ENCODE results near the gene NOL6. TPM values are rescaled to one million over a fixed set of nuclear protein-coding genes. Genes with fewer than 3 reads are reported as not detected.
"Not testable (repeated sequence)": the region's sequence is repeated elsewhere in the genome, so short reads cannot be mapped to it uniquely, and the experiment has no call there.

Gene NOL6
- total and polyA plus RNA-seq, 2 of the 8 experiments (the other 6 are each of a cell fraction or from before 2014, with no cell fraction given), result 44.0 to 55.0 TPM

- not testable (repeated sequence) for H3K27me3 ChIP-seq (replicated peaks in 1 of 4; ENCODE audit: control insufficient read depth in 3 of 4, extremely low read depth in 1 of 4, insufficient read depth in 3 of 4, low read length in 3 of 4)
Observed at GRCh38 chr9:33521861-33522260, 48.1 kb upstream of the NOL6 start.

DNA sequence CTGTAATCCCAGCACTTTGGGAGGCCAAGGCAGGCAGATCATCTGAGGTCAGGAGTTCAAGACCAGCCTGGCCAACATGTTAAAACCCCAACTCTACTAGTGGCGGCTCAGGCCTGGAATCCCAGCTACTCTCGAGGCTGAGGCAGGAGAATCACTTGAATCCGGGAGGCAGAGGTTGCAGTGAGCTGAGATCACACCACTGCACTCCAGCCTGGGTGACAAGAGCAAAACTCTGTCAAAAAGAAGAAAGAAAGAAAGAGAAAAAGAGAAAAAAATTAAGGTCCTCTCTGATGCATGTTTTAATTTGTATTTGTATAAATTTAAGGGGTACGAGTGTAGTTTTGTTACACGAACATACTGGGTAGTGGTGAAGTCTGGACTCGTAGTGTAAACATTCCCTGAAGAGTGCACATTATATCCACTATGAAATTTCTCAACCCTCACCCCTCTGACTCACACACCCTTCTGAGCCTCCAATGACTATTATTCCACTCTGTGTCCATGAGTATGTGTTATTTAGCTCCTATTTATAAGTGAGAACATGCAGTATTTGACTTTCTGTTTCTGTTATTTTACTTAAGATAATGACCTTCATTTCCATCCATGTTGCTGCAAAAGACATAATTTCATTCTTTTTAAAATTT, 44.3 kb upstream of the NOL6 start:
- POLR2A ChIA-PET (ENCODE audit: partially characterized antibody); H3K9me3 ChIP-seq (ENCODE audit: insufficient read depth in 2 of 2, low read depth in 1 of 2, low read length in 1 of 2); H3K4me3 ChIP-seq (ENCODE audit: extremely low read depth in 1 of 4, insufficient read depth in 2 of 4, low read depth in 3 of 4, low read length in 4 of 4); H3K27ac ChIP-seq (ENCODE audit: low read depth, low read length); H2BK5ac ChIP-seq (ENCODE audit: low read depth, low read length); DNase-seq (ENCODE audit: low read depth in 1 of 2, low spot score in 2 of 2); H3K4me1 ChIP-seq (replicated peaks in 1 of 4; ENCODE audit: control insufficient read depth in 3 of 4, insufficient read depth in 4 of 4, low read length in 3 of 4); H2AK5ac ChIP-seq (ENCODE audit: low read depth, low read length); H3K79me1 ChIP-seq (ENCODE audit: low read depth, low read length); H3K9ac ChIP-seq (replicated peaks in 1 of 4; ENCODE audit: extremely low read depth in 1 of 4, low read depth in 3 of 4, low read length in 3 of 4); FAIRE-seq; H4K5ac ChIP-seq (ENCODE audit: insufficient read length, low read depth, low read length); H4K91ac ChIP-seq (replicated peaks; ENCODE audit: insufficient read length, low read length); H2BK15ac ChIP-seq (ENCODE audit: low read length); H4K20me1 ChIP-seq (replicated peaks in 1 of 2; ENCODE audit: control insufficient read depth in 1 of 2, insufficient read depth in 2 of 2, low read length in 2 of 2); H3K18ac ChIP-seq (ENCODE audit: extremely low read depth, low read length); H2BK12ac ChIP-seq (ENCODE audit: low read depth, low read length); H2BK120ac ChIP-seq (replicated peaks; ENCODE audit: low read depth, low read length); H2BK20ac ChIP-seq (ENCODE audit: low read length); H3K27me3 ChIP-seq (replicated peaks in 1 of 4; ENCODE audit: control insufficient read depth in 3 of 4, extremely low read depth in 1 of 4, insufficient read depth in 3 of 4, low read length in 3 of 4); H3K4ac ChIP-seq (replicated peaks; ENCODE audit: insufficient read length, low read depth, low read length); H4K8ac ChIP-seq (ENCODE audit: extremely low read depth, insufficient read depth, low read length); H2AFZ ChIP-seq (ENCODE audit: low read length); H3K56ac ChIP-seq (replicated peaks; ENCODE audit: insufficient read length, low read depth, low read length); H3K23ac ChIP-seq (ENCODE audit: insufficient read length); H3K14ac ChIP-seq (ENCODE audit: insufficient read length); H3K36me3 ChIP-seq (ENCODE audit: control insufficient read depth in 2 of 4, insufficient read depth in 4 of 4, low read length in 3 of 4); H3K23me2 ChIP-seq (ENCODE audit: low read depth, low read length); H3K79me2 ChIP-seq (ENCODE audit: control insufficient read depth in 1 of 2, insufficient read depth in 2 of 2, low read length in 2 of 2); H3K4me2 ChIP-seq (ENCODE audit: insufficient read depth in 1 of 2, low read depth in 2 of 2, low read length in 2 of 2): not testable (repeated sequence)
- CTCF ChIA-PET (ENCODE audit: partially characterized antibody), result interaction anchor here (0.6 to 1.7 kb wide), 14 partner anchors 9 to 204 kb away, joined by 3 to 7 read pairs (median 3); partner anchors contain the start of gene AQP7
- 78% methylated on average over 6 of the region's 6 CpGs; no CpG with 5 or more reads in 1 of the 2 experiments for WGBS, 2 experiments (ENCODE audit: extremely low coverage in 1 of 2, insufficient coverage in 1 of 2, insufficient read length in 1 of 2, insufficient replicate concordance in 2 of 2, low coverage in 1 of 2, low lambda C conversion rate in 2 of 2, missing lambda C conversion rate in 1 of 2)

More at GRCh38 chr9:33521861-33522260, 48.1 kb upstream of the NOL6 start:
- H3K23ac ChIP-seq (ENCODE audit: insufficient read length); H2AFZ ChIP-seq (ENCODE audit: low read length); H3K4me2 ChIP-seq (ENCODE audit: insufficient read depth in 1 of 2, low read depth in 2 of 2, low read length in 2 of 2); H3K9me3 ChIP-seq (ENCODE audit: insufficient read depth in 2 of 2, low read depth in 1 of 2, low read length in 1 of 2); H2BK15ac ChIP-seq (ENCODE audit: low read length); H4K8ac ChIP-seq (ENCODE audit: extremely low read depth, insufficient read depth, low read length); H2BK5ac ChIP-seq (ENCODE audit: low read depth, low read length); H2BK20ac ChIP-seq (ENCODE audit: low read length); H3K14ac ChIP-seq (ENCODE audit: insufficient read length); H2AK5ac ChIP-seq (ENCODE audit: low read depth, low read length); H3K79me2 ChIP-seq (ENCODE audit: control insufficient read depth in 1 of 2, insufficient read depth in 2 of 2, low read length in 2 of 2); H3K4me1 ChIP-seq (replicated peaks in 1 of 4; ENCODE audit: control insufficient read depth in 3 of 4, insufficient read depth in 4 of 4, low read length in 3 of 4); H4K20me1 ChIP-seq (replicated peaks in 1 of 2; ENCODE audit: control insufficient read depth in 1 of 2, insufficient read depth in 2 of 2, low read length in 2 of 2); H3K27ac ChIP-seq (ENCODE audit: low read depth, low read length); H3K9ac ChIP-seq (replicated peaks in 1 of 4; ENCODE audit: extremely low read depth in 1 of 4, low read depth in 3 of 4, low read length in 3 of 4); POLR2A ChIA-PET (ENCODE audit: partially characterized antibody); FAIRE-seq; H2BK120ac ChIP-seq (replicated peaks; ENCODE audit: low read depth, low read length); H3K4me3 ChIP-seq (ENCODE audit: extremely low read depth in 1 of 4, insufficient read depth in 2 of 4, low read depth in 3 of 4, low read length in 4 of 4); H3K18ac ChIP-seq (ENCODE audit: extremely low read depth, low read length); DNase-seq (ENCODE audit: low read depth in 1 of 2, low spot score in 2 of 2); H3K79me1 ChIP-seq (ENCODE audit: low read depth, low read length); H2BK12ac ChIP-seq (ENCODE audit: low read depth, low read length); H3K36me3 ChIP-seq (ENCODE audit: control insufficient read depth in 2 of 4, insufficient read depth in 4 of 4, low read length in 3 of 4); H4K91ac ChIP-seq (replicated peaks; ENCODE audit: insufficient read length, low read length); H3K23me2 ChIP-seq (ENCODE audit: low read depth, low read length); H4K5ac ChIP-seq (ENCODE audit: insufficient read length, low read depth, low read length); H3K4ac ChIP-seq (replicated peaks; ENCODE audit: insufficient read length, low read depth, low read length); H3K56ac ChIP-seq (replicated peaks; ENCODE audit: insufficient read length, low read depth, low read length): not testable (repeated sequence)
- 78% methylated on average over 6 of the region's 6 CpGs; no CpG with 5 or more reads in 1 of the 2 experiments for WGBS, 2 experiments (ENCODE audit: extremely low coverage in 1 of 2, insufficient coverage in 1 of 2, insufficient read length in 1 of 2, insufficient replicate concordance in 2 of 2, low coverage in 1 of 2, low lambda C conversion rate in 2 of 2, missing lambda C conversion rate in 1 of 2)
- CTCF ChIA-PET (ENCODE audit: partially characterized antibody), result interaction anchor here (0.6 kb wide), 1 partner anchor 200 kb away, joined by 3 read pairs; no protein-coding TSS in a partner anchor
